HG03045 (cell line): ENCODE results near the gene NPAS2.

Source experiments
- ATAC-seq: cut with Tn5 transposase; IDR thresholded peaks from one replicate; pipeline ENCODE4 v1.9.1; 2021; ENCODE audit warnings: mild to moderate bottlenecking, moderate library complexity; ENCODE audit not compliant: unreplicated experiment

Gene NPAS2

GRCh38 chr2:100903534-100904258 lies 83.8 kb downstream of the NPAS2 start:
- ATAC-seq: no peak

GRCh38 chr2:100905132-100905805 lies 85.3 kb downstream of the NPAS2 start:
- no peak for ATAC-seq

GRCh38 chr2:100906131-100906530 lies 86.2 kb downstream of the NPAS2 start:
- no peak for ATAC-seq

DNA sequence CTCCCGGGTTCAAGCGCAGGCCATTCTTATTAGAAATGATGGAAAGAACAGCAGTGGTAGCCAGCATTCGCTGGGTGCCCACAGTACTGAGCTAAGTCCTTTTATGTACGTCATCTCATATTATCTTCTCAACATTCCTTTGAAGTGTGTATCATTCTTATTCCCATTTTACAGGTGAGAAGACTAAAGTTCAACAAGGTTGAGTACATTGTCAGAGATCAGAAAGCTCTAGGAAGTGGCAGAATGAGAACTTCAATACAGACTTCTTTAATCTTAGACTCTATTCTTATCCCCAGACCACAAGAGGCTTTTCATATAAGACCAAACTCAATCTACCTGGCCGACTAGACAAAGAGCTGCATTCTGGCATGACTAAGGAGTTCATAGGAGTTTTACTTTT lies 86.7 kb downstream of the NPAS2 start:
- ATAC-seq: no peak

- no peak for ATAC-seq
These were observed 87.9 kb downstream of the NPAS2 start for GRCh38 chr2:100907832-100908231.

- no peak for ATAC-seq
These were observed 89.7 kb downstream of the NPAS2 start for GRCh38 chr2:100909534-100910081.

DNA sequence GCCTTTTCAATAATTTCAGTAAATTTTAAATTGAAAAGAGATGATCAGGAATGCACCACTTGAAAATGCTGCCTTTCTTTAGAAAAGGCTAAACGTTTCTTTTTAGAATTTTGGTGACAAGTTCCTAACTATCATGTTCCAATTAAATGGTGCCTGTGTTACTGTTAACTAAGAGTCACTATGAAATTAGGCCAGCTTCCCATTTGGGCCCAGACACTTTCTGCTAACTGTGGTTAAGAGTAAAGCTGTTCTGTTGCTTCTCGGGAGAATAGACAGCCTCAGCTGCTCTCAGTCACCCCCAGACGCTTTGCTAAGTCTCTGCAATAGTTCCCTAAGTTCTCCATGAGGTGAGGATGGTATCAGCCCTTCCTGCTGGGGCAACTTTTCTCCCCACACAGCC lies 90.2 kb downstream of the NPAS2 start:
- no peak for ATAC-seq

- ATAC-seq: no peak
These were observed 99.4 kb downstream of the NPAS2 start for GRCh38 chr2:100919316-100919715.

GRCh38 chr2:100921685-100922161 lies 101.8 kb downstream of the NPAS2 start:
- ATAC-seq: no peak

DNA sequence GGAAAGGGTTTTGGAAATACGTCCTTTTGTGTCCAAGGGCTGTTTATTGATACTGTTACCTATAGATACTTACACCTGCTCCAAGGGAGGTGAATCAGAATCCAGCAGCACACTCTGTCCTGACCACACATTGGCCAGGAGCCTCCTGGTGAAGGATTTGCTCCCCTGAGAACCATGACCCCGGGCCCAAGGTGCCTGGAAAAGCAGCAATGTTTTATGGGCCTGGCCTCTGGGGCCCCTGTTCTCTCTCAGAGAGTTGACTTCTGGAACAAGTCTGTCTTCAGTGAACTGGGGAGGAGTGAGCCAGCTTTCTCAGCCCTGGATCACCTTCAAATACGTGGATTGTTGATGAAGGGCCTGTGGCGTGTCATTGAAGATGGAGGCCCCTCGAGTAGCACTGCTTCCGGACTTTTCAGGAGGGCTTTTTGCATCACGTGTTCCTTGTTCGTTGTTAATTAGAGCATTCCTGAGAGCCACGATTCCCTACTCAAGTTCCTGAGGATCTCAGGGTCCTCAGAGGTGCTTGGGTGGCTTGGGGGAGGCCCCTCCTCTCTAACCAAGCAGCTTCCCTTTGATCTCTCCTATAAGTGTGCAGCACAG lies 103.6 kb downstream of the NPAS2 start:
- ATAC-seq: no peak

GRCh38 chr2:100924122-100924519 lies 104.2 kb downstream of the NPAS2 start:
- no peak for ATAC-seq

GRCh38 chr2:100924520-100925451 lies 104.8 kb downstream of the NPAS2 start:
- no peak for ATAC-seq

DNA sequence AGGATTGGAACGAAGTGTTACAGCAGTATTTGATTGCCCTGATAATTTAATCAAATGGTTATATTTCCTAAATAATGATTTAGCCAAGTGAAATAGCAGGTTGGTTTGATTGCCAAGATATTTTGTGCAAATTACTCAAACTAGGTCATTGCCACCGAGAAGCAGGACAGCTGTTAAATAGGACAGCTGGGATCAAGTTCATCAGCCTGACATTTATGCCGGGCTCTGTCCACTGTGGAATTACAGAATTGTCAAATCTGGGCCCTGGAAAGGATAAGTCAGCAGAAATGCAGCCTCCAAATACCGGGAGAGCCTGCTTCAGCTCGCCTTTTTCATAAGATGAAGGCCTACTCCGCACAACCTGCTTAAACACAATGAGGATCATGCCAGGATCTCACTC lies 108.3 kb downstream of the NPAS2 start:
- no peak for ATAC-seq

GRCh38 chr2:100929147-100929546 lies 109.2 kb downstream of the NPAS2 start:
- no peak for ATAC-seq

DNA sequence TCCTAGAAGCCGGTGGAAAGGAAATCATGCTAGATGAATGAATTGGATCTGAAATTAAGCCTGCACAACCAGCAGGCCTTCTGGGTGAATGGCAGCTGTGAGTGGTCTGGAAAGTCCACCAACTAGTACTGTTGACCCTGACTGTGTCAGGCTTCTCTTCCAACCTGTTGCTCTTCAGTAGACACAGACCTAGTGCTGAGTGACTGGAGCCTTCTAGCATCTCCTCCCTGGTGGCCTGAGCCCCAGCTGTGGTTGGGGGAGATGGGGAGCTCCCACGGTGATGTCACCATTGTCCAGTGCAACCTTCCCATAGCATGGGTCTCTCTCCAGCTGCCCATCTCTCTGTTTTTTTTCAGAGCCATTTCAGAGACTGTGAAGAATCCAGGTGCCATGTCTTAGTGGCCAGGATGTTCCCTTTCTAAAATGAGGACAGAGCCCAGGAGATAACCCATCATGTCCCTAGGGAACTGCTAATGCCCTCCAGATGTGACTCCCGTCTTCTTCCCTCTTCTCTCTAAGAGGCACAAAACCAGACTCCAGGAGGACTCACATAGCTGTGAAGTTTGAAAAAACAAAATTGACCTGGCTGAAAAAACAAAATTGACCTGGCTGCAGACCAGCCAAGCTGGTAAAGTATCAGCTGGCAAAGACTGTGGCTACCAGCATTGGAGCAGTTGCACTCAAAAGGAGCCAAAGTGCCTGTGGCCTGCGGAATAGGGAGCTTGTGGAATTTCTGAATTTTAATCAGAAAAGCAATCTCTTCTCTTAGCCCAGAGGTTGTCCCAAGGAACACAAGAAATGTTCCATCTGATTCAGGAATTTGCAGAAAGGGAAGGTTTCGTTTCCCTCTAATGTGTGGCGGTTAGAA lies 114.8 kb downstream of the NPAS2 start:
- no peak for ATAC-seq

DNA sequence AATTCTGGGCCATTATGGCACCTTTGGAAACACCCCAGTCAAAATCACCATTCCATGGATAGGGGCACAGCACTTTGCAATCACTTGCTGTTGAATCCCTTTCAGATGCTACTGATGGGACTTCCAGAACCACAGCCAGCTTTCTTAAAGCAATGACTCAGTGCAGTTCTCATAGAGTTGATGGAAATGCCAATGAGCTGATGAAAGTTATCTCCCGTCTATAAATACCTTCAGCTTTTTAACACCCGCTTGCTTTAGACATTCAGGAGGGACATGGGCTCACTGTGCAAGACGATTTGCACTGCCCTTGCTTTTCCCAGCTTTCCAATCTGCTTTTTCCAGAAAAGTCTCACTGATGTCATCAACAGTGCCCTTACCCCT lies 115.4 kb downstream of the NPAS2 start:
- no peak for ATAC-seq

GRCh38 chr2:100936070-100936741 lies 116.3 kb downstream of the NPAS2 start:
- no peak for ATAC-seq

- no peak for ATAC-seq
These were observed 117.1 kb downstream of the NPAS2 start for GRCh38 chr2:100936972-100937542.
